ENCODE data around the gene COQ5.

The COQ5 gene

DNA sequence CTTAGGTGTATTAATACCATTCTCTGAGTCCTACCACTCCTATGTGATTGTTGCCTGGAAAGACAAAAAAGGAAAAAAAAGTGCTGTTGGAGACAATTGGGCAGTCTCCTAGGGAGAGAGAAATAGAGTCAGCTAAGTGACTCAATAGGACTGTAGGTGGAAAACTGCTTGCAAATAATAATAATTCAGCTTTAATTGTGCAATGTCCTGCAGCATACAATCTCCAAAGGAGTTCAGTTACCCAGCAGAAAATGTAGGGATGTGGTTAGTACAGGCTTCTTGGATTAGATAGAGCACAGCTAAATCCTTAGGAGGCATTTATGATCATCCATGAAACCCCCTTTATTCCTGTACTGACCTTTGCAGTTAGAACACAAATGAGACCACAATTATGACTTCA, 56.4 kb downstream of the COQ5 start:
- peak; percentile 18 for DNase-seq (ENCODE audit: low read depth)
- no peak overlapping the region for H3K4me3 ChIP-seq (replicated peaks; ENCODE audit: low read depth, low read length)
- TF ChIP-seq, protein P1, sequence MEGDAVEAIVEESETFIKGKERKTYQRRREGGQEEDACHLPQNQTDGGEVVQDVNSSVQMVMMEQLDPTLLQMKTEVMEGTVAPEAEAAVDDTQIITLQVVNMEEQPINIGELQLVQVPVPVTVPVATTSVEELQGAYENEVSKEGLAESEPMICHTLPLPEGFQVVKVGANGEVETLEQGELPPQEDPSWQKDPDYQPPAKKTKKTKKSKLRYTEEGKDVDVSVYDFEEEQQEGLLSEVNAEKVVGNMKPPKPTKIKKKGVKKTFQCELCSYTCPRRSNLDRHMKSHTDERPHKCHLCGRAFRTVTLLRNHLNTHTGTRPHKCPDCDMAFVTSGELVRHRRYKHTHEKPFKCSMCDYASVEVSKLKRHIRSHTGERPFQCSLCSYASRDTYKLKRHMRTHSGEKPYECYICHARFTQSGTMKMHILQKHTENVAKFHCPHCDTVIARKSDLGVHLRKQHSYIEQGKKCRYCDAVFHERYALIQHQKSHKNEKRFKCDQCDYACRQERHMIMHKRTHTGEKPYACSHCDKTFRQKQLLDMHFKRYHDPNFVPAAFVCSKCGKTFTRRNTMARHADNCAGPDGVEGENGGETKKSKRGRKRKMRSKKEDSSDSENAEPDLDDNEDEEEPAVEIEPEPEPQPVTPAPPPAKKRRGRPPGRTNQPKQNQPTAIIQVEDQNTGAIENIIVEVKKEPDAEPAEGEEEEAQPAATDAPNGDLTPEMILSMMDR (IDR thresholded peaks at IDR 0.05; ENCODE audit: low read length, missing control alignments): no peak

DNA sequence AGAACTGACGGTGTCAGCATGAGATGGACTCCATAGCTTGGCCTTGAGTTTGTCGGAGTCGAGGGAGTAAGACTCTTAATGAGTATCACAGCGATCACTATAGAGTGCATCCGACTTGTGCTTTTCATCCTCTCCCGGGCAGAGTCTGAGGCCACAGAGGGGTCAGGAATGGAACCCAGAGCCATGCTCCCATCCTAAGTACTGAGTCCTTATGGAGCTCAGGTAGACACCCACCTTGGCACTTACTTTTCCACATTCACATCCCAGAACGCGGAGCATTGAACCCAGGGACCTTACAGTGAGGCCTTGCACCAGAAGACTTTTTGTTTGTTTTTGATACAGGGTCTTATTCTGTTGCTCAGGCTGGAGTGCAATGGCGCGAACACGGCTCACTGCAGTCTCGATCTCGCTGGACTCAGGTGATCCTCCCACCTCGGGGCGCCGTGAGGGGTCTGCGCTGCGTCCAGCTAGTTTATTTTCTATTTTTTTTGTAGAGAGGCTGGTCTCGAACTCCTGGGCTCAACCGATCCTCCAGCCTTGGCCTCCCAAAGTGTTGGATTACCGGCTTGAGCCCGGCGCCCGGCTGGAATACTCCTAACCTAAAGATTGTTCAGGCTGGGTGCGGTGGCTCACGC, 58.7 kb downstream of the COQ5 start:
- TF ChIP-seq, protein P1 (IDR thresholded peaks at IDR 0.05; ENCODE audit: low read length, missing control alignments): no peak
- peak overlapping the region; percentile 83 for H3K4me3 ChIP-seq (replicated peaks; ENCODE audit: low read depth, low read length)
- DNase-seq (ENCODE audit: low read depth): peak; percentile 19

DNA sequence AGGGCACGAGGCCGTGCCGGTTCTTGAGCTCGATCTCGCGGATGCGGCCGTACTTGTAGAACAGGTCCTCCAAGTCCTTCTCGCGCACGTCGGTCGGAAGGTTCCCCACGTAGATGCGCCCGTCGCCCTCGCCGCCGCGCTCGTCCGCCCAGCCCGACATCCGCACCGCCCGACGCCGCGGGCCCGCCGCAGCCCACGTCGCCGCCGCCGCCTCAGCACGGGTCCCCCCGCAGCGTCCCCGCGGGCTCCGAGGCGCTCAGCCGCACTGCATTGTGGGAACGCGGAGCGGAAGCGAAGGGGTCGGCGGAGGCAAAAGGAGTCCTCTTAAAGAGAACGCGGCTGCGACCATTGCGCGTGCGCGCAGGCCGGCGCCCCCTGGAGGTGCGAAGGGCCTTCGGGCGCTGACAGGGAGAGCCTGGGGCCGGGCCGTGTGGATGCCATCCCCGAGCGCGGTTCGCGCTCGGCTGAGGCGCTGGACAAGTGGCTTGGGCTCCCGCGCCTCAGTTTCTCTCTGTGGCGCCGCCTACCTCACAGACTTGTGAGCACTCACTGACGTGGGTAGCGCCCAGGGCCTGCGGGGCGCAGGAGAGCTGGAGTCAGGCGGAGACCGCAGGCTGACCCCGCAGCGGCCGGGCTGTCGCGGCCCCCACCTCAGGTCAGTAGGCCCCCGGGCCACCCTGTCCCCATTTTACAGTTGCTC, 59.4 kb downstream of the COQ5 start, which contains the start of gene SRSF9:
SRSF9 (minus strand) TSS at position 299 of the 700 bp plus-strand sequence; CDS start at position 160, 139 bp downstream.
- peak; percentile 98 for DNase-seq (ENCODE audit: low read depth)
- H3K4me3 ChIP-seq (replicated peaks; ENCODE audit: low read depth, low read length): peak within 1 kb of the TSS; percentile 83
- TF ChIP-seq, protein P1 (IDR thresholded peaks at IDR 0.05; ENCODE audit: low read length, missing control alignments): peak; percentile 64

DNA sequence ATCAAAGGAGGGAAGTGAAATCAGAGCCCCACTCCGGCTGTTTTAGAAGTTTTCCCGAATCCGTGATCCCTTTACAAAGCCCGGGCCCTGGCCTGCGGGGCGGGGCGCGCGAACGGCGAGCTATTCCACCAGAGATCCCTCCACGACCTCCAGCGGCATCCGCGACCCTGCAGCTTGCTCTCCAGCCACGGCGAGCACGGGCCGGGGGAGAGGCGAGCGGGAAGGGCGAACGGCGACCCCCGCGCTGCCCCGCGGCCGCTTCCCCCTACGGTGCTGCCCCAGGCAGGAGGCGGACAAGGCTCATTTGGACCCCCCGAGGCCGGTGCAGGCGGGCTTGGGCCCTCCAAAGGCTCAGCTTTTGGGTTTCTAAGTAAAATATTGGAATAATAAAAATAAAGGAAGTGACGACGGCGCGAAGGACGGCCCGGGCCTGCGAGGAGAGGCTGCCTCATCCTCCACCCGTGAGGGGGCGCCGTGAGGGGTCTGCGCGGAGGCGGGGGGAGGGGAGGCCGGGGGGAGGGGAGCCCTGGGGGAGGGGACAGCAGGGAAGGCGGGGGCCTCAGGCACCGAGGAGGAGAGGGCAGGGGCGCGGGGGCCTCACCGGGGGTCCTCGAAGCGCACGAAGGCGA, 60.0 kb downstream of the COQ5 start:
- DNase-seq (ENCODE audit: low read depth): no peak
- TF ChIP-seq, protein P1 (IDR thresholded peaks at IDR 0.05; ENCODE audit: low read length, missing control alignments): no peak
- peak overlapping the region; percentile 83 for H3K4me3 ChIP-seq (replicated peaks; ENCODE audit: low read depth, low read length)

DNA sequence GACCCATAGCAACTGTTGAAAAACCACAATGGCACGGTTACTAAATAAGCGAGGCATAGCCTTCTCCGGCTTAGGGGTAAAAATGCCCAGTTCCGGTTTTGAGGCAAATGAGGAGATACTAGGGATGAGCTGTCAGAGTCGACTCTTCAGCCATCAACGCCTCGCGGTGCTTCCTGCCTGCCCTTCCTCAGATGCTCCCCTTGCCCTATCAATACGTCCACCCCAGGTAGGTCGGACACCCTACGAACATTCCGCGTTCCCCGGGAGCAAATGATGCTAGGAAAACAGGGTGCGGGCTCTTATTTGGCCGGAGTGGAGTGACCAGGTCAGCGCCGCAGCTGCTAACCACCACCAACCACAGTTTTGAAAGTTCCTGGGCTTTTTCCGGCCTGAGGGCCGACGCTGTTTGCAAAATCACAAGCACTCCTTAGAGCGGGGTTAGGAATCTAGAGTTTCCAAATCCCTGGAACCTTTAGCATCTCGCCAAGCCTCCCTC, 60.6 kb downstream of the COQ5 start:
- H3K4me3 ChIP-seq (replicated peaks; ENCODE audit: low read depth, low read length): peak overlapping the region; percentile 83
- TF ChIP-seq, protein P1 (IDR thresholded peaks at IDR 0.05; ENCODE audit: low read length, missing control alignments): no peak
- peak; percentile 70 for DNase-seq (ENCODE audit: low read depth)

DNA sequence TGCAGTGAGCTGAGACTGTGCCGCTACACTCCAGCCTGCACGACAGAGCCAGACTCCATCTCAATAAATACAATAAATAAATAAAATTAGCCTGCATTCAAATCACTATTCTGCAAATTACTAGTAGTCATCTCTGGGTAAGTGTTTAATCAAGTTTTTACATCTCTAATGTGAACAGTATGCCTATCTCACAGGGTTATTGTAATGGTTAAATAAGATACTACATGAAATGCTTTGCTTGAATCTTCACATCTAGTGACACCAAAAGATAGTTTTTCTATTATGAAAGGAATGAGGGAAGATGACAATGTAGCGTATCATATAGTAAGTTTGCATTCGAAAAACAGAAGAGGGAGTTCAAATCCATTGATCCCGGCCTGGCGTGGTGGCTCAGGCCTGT, 61.5 kb downstream of the COQ5 start:
- TF ChIP-seq, protein P1 (IDR thresholded peaks at IDR 0.05; ENCODE audit: low read length, missing control alignments): no peak
- peak overlapping the region; percentile 83 for H3K4me3 ChIP-seq (replicated peaks; ENCODE audit: low read depth, low read length)
- no peak for DNase-seq (ENCODE audit: low read depth)
